Measurements from ENCODE around the gene SLC2A1. TPM values are rescaled to one million over a fixed set of nuclear protein-coding genes. Genes with fewer than 3 reads are reported as not detected.

Gene SLC2A1
- total RNA-seq, 1 donor from 2014 or later, result 117 TPM

GRCh38 chr1:42998386-42998785 is 39.7 kb upstream of the SLC2A1 start:
- Mint-ChIP-seq H3K27me3 (no peaks in the 10 kb centered on the region), H3K4me3 (no peak overlapping the region), H3K36me3 (ENCODE audit: low read depth) (no peaks in the 10 kb centered on the region), H3K9me3 (no peaks in the 10 kb centered on the region), H3K4me1 (peaks cover 8% of the 10 kb centered on the region), H3K27ac (no peak overlapping the region)
- TF ChIP-seq CTCF (IDR thresholded peaks at IDR 0.05), result no peak
- ChIA-PET CTCF (no interaction called here), POLR2A (no interaction called here)
- intact Hi-C loops (cut with micrococcal nuclease), result no loop called here
- DNase-seq, result no peak
- no peak for ATAC-seq (ENCODE audit: low read depth)

GRCh38 chr1:42996384-42996970 is 37.8 kb upstream of the SLC2A1 start:
- Mint-ChIP-seq H3K4me1 (peaks cover 11% of the 10 kb centered on the region), H3K9me3 (no peaks in the 10 kb centered on the region), H3K4me3 (no peak overlapping the region), H3K27ac (no peak overlapping the region), H3K36me3 (ENCODE audit: low read depth) (no peaks in the 10 kb centered on the region), H3K27me3 (no peaks in the 10 kb centered on the region)
- TF ChIP-seq CTCF (IDR thresholded peaks at IDR 0.05), result no peak
- DNase-seq (no peak), ATAC-seq (ENCODE audit: low read depth) (no peak)
- ChIA-PET CTCF (interaction anchor here (1.0 to 1.6 kb wide), 2 partner anchors 77 to 421 kb away, joined by 3 to 5 read pairs; no protein-coding TSS in a partner anchor), POLR2A (no interaction called here)
- intact Hi-C loops (cut with micrococcal nuclease), result no loop called here

- DNase-seq (no peak), ATAC-seq (ENCODE audit: low read depth) (peak; percentile 93)
- ChIA-PET CTCF (interaction anchor here (0.8 to 0.9 kb wide), 2 partner anchors 17 to 80 kb away, joined by 3 to 6 read pairs; no protein-coding TSS in a partner anchor), POLR2A (interaction anchor here (0.5 to 1.8 kb wide), 4 partner anchors 24 to 70 kb away, joined by 3 to 8 read pairs (median 5); no protein-coding TSS in a partner anchor)
- Mint-ChIP-seq H3K27me3 (no peaks in the 10 kb centered on the region), H3K4me3 (no peak overlapping the region), H3K9me3 (peaks cover 3% of the 10 kb centered on the region), H3K36me3 (ENCODE audit: low read depth) (peaks cover 7% of the 10 kb centered on the region), H3K4me1 (peaks cover 11% of the 10 kb centered on the region), H3K27ac (peak overlapping the region; percentile 5)
- intact Hi-C loops (cut with micrococcal nuclease), result loop anchor here (5.0 kb wide), 2 partner anchors 36 to 61 kb away; partner anchors contain the start of gene SLC2A1
- TF ChIP-seq CTCF (IDR thresholded peaks at IDR 0.05), result no peak
Measured at GRCh38 chr1:42993502-42994136, 35.0 kb upstream of the SLC2A1 start.

- H3K27ac Mint-ChIP-seq, result no peak overlapping the region
- peaks cover 11% of the 10 kb centered on the region for H3K4me1 Mint-ChIP-seq
- no peaks in the 10 kb centered on the region for H3K27me3 Mint-ChIP-seq
- peaks cover 7% of the 10 kb centered on the region for H3K36me3 Mint-ChIP-seq (ENCODE audit: low read depth)
- no peak for DNase-seq
- POLR2A ChIA-PET, result no interaction called here
- H3K4me3 Mint-ChIP-seq, result no peak overlapping the region
- ATAC-seq (ENCODE audit: low read depth), result no peak
- CTCF ChIA-PET, result no interaction called here
- peaks cover 3% of the 10 kb centered on the region for H3K9me3 Mint-ChIP-seq
- intact Hi-C loops (cut with micrococcal nuclease), result loop anchor here (5.0 kb wide), 2 partner anchors 35 to 60 kb away; partner anchors contain the start of gene SLC2A1
- no peak for TF ChIP-seq CTCF (IDR thresholded peaks at IDR 0.05)
Measured at GRCh38 chr1:42992054-42992571, 33.4 kb upstream of the SLC2A1 start.

- no peak for TF ChIP-seq CTCF (IDR thresholded peaks at IDR 0.05)
- Mint-ChIP-seq H3K4me1 (peaks cover 11% of the 10 kb centered on the region), H3K27ac (no peak overlapping the region), H3K36me3 (ENCODE audit: low read depth) (peaks cover 7% of the 10 kb centered on the region), H3K27me3 (no peaks in the 10 kb centered on the region), H3K4me3 (no peak overlapping the region), H3K9me3 (peaks cover 3% of the 10 kb centered on the region)
- ATAC-seq (ENCODE audit: low read depth), result no peak
- intact Hi-C loops (cut with micrococcal nuclease), result loop anchor here (5.0 kb wide), 2 partner anchors 34 to 59 kb away; partner anchors contain the start of gene SLC2A1
- POLR2A ChIA-PET, result no interaction called here
- DNase-seq, result no peak
- CTCF ChIA-PET, result no interaction called here
Measured at GRCh38 chr1:42990757-42991346, 32.2 kb upstream of the SLC2A1 start.

Measured in activated B cell treated with CpG ODN at 0.5 μM for 24 hours (primary cell).